ENCODE measurements around the gene VEPH1. TPM values are rescaled to one million over a fixed set of nuclear protein-coding genes. Genes with fewer than 3 reads are reported as not detected.

The VEPH1 gene
- total RNA-seq, 2 experiments from 2014 or later: not detected

- Mint-ChIP-seq H3K4me1 (ENCODE audit: low read depth) (no peaks in the 10 kb centered on the region), H3K27ac (no peak overlapping the region), H3K9me3 (no peaks in the 10 kb centered on the region), H3K4me3 (no peak overlapping the region), H3K36me3 (ENCODE audit: low read depth) (no peaks in the 10 kb centered on the region), H3K27me3 (no peaks in the 10 kb centered on the region)
- TF ChIP-seq CTCF (IDR thresholded peaks at IDR 0.05): no peak
- DNase-seq: no peak
- POLR2A ChIA-PET: no interaction called here
- intact Hi-C loops (cut with micrococcal nuclease): no loop called here
- CTCF ChIA-PET: no interaction called here
- no peak for ATAC-seq
Observed at GRCh38 chr3:157356541-157356940, 146.7 kb downstream of the VEPH1 start.

GRCh38 chr3:157355276-157355675, 147.9 kb downstream of the VEPH1 start:
- H3K9me3 Mint-ChIP-seq: no peaks in the 10 kb centered on the region
- intact Hi-C loops (cut with micrococcal nuclease): no loop called here
- no peak for DNase-seq
- no peak for TF ChIP-seq CTCF (IDR thresholded peaks at IDR 0.05)
- no peak overlapping the region for H3K4me3 Mint-ChIP-seq
- no peaks in the 10 kb centered on the region for H3K4me1 Mint-ChIP-seq (ENCODE audit: low read depth)
- no peaks in the 10 kb centered on the region for H3K27me3 Mint-ChIP-seq
- no peak overlapping the region for H3K27ac Mint-ChIP-seq
- ChIA-PET CTCF (no interaction called here), POLR2A (interaction anchor here (0.5 kb wide), 1 partner anchor 26 kb away, joined by 3 read pairs; no protein-coding TSS in a partner anchor)
- ATAC-seq: no peak
- H3K36me3 Mint-ChIP-seq (ENCODE audit: low read depth): no peaks in the 10 kb centered on the region

GRCh38 chr3:157354722-157355121, 148.5 kb downstream of the VEPH1 start:
- Mint-ChIP-seq H3K4me3 (no peak overlapping the region), H3K4me1 (ENCODE audit: low read depth) (no peaks in the 10 kb centered on the region), H3K27ac (no peak overlapping the region), H3K27me3 (no peaks in the 10 kb centered on the region), H3K9me3 (peaks cover 2% of the 10 kb centered on the region), H3K36me3 (ENCODE audit: low read depth) (no peaks in the 10 kb centered on the region)
- CTCF ChIA-PET: no interaction called here
- ATAC-seq (no peak), DNase-seq (no peak)
- intact Hi-C loops (cut with micrococcal nuclease): no loop called here
- peak; percentile 36 for TF ChIP-seq CTCF (IDR thresholded peaks at IDR 0.05)
- POLR2A ChIA-PET: interaction anchor here (0.5 kb wide), 1 partner anchor 26 kb away, joined by 3 read pairs; no protein-coding TSS in a partner anchor

- intact Hi-C loops (cut with micrococcal nuclease): no loop called here
- Mint-ChIP-seq H3K4me3 (no peak overlapping the region), H3K36me3 (ENCODE audit: low read depth) (no peaks in the 10 kb centered on the region), H3K9me3 (peaks cover 6% of the 10 kb centered on the region), H3K4me1 (ENCODE audit: low read depth) (no peaks in the 10 kb centered on the region), H3K27me3 (no peaks in the 10 kb centered on the region), H3K27ac (no peak overlapping the region)
- no peak for ATAC-seq
- POLR2A ChIA-PET: no interaction called here
- no peak for DNase-seq
- no peak for TF ChIP-seq CTCF (IDR thresholded peaks at IDR 0.05)
- CTCF ChIA-PET: interaction anchor here (0.9 kb wide), 1 partner anchor 10 kb away, joined by 3 read pairs; no protein-coding TSS in a partner anchor
Observed at GRCh38 chr3:157354254-157354653, 149.0 kb downstream of the VEPH1 start.

GRCh38 chr3:157353652-157354051, 149.6 kb downstream of the VEPH1 start:
- DNase-seq (no peak), ATAC-seq (no peak)
- ChIA-PET POLR2A (no interaction called here), CTCF (interaction anchor here (0.9 kb wide), 1 partner anchor 10 kb away, joined by 3 read pairs; no protein-coding TSS in a partner anchor)
- Mint-ChIP-seq H3K4me3 (no peak overlapping the region), H3K27ac (no peak overlapping the region), H3K27me3 (no peaks in the 10 kb centered on the region), H3K4me1 (ENCODE audit: low read depth) (no peaks in the 10 kb centered on the region), H3K9me3 (peaks cover 8% of the 10 kb centered on the region), H3K36me3 (ENCODE audit: low read depth) (no peaks in the 10 kb centered on the region)
- intact Hi-C loops (cut with micrococcal nuclease): no loop called here
- TF ChIP-seq CTCF (IDR thresholded peaks at IDR 0.05): no peak
